ENCODE results near the gene CXXC4.

DNA sequence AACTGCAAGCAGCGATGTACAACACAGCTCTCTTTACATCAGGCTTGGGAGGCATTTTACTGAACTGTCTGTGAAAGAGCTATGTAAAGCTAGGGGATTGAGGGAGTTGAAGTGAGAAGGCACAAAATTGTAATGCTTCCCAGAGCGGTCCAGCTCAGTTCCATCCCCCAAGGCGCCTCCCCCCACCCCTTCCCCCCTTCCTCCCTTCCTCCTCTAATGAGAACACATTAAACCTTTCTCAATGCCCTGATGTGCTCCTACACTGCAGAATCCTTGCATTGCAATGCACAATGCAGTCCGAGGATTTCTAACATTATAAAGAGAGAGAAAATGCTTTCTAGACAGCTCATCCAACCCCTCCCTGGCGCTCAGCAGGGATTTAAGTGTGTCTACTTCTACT lies 73.9 kb downstream of the CXXC4 start:
- no peak for TF ChIP-seq SIN3A (IDR thresholded peaks at IDR 0.05; ENCODE audit: borderline replicate concordance, low read depth, low read length)
- TF ChIP-seq ZFP36 (IDR thresholded peaks at IDR 0.05; ENCODE audit: borderline replicate concordance, low read depth, low read length, partially characterized antibody), result no peak
- no peak for TF ChIP-seq SMC3 (IDR thresholded peaks at IDR 0.05; ENCODE audit: low read length)
- TF ChIP-seq BRD4 (CRISPR knock-in tag; IDR thresholded peaks at IDR 0.05), result no peak
- TF ChIP-seq ZNF12 (CRISPR knock-in tag; IDR thresholded peaks at IDR 0.05), result no peak
- no peak for TF ChIP-seq EP300 (IDR thresholded peaks at IDR 0.05; ENCODE audit: low read depth in 2 of 2, low read length in 2 of 2)
- TF ChIP-seq EP300 (CRISPR knock-in tag; IDR thresholded peaks at IDR 0.05; ENCODE audit: borderline replicate concordance), result no peak
- TF ChIP-seq CENPT (CRISPR knock-in tag; IDR thresholded peaks at IDR 0.05; ENCODE audit: low read depth), result no peak
- TF ChIP-seq EZH2 (conservative IDR thresholded peaks at IDR 0.05; ENCODE audit: low read depth, low read length), result no peak
- TF ChIP-seq, protein P1, sequence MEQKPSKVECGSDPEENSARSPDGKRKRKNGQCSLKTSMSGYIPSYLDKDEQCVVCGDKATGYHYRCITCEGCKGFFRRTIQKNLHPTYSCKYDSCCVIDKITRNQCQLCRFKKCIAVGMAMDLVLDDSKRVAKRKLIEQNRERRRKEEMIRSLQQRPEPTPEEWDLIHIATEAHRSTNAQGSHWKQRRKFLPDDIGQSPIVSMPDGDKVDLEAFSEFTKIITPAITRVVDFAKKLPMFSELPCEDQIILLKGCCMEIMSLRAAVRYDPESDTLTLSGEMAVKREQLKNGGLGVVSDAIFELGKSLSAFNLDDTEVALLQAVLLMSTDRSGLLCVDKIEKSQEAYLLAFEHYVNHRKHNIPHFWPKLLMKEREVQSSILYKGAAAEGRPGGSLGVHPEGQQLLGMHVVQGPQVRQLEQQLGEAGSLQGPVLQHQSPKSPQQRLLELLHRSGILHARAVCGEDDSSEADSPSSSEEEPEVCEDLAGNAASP (CRISPR knock-in tag; IDR thresholded peaks at IDR 0.05; ENCODE audit: borderline replicate concordance), result no peak
- no peak for TF ChIP-seq NR1H2 (CRISPR knock-in tag; IDR thresholded peaks at IDR 0.05; ENCODE audit: borderline replicate concordance, low read depth)
- TF ChIP-seq MXI1 (IDR thresholded peaks at IDR 0.05; ENCODE audit: borderline replicate concordance, low read depth, low read length), result no peak
- TF ChIP-seq SAP130 (CRISPR knock-in tag; IDR thresholded peaks at IDR 0.05; ENCODE audit: low read depth), result no peak
- no peak for TF ChIP-seq GABPA (IDR thresholded peaks at IDR 0.05; ENCODE audit: low read depth, low read length)
- TF ChIP-seq GABPA (CRISPR knock-in tag; IDR thresholded peaks at IDR 0.05; ENCODE audit: low read depth), result no peak

All from HepG2 (cell line).